ENCODE data around the gene LCORL.
A peak's percentile ranks its signal among the peaks of the same experiment; 100 is the strongest.
"Not testable (repeated sequence)": the region's sequence is repeated elsewhere in the genome, so short reads cannot be mapped to it uniquely, and the experiment has no call there.

The LCORL gene

GRCh38 chr4:18041114-18041513 lies 19.6 kb upstream of the LCORL start:
- H3K4me3 ChIP-seq (ENCODE audit: low read length), result no peak overlapping the region
- H3K4me1 ChIP-seq (ENCODE audit: control insufficient read depth, insufficient read depth, low read length), result no peaks in the 10 kb centered on the region
- H3K9me3 ChIP-seq (ENCODE audit: control insufficient read depth, low read length), result no peaks in the 10 kb centered on the region
- H3K9ac ChIP-seq (ENCODE audit: low read length), result no peak overlapping the region
- H3K27me3 ChIP-seq (ENCODE audit: control insufficient read depth, insufficient read depth, low read length), result no peaks in the 10 kb centered on the region
- no peaks in the 10 kb centered on the region for H3K36me3 ChIP-seq (ENCODE audit: control insufficient read depth, insufficient read depth, low read length)

DNA sequence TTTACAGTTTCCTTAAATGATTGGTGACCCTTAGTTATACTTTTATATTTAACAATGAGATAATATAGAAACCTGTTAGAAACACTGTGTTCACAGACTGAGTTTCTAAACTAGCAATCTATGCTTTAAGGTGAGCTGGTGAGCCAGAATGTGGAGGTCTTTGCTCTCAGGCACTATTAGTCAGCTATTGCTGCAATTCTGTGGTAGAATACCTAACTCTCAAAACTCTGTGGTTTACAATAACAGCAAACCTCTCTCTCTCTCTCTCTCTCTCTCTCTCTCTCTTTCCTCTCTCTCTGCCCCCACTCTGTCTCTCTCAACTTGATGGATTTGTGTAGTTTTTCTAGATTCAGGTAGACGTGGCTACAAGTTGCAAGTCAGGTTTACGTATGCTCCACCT lies 17.6 kb upstream of the LCORL start:
- H3K9ac ChIP-seq (ENCODE audit: low read length), result no peak overlapping the region
- H3K4me3 ChIP-seq (ENCODE audit: low read length), result no peak overlapping the region
- no peaks in the 10 kb centered on the region for H3K27me3 ChIP-seq (ENCODE audit: control insufficient read depth, insufficient read depth, low read length)
- H3K4me1 ChIP-seq (ENCODE audit: control insufficient read depth, insufficient read depth, low read length), result no peaks in the 10 kb centered on the region
- no peaks in the 10 kb centered on the region for H3K36me3 ChIP-seq (ENCODE audit: control insufficient read depth, insufficient read depth, low read length)
- no peaks in the 10 kb centered on the region for H3K9me3 ChIP-seq (ENCODE audit: control insufficient read depth, low read length)

DNA sequence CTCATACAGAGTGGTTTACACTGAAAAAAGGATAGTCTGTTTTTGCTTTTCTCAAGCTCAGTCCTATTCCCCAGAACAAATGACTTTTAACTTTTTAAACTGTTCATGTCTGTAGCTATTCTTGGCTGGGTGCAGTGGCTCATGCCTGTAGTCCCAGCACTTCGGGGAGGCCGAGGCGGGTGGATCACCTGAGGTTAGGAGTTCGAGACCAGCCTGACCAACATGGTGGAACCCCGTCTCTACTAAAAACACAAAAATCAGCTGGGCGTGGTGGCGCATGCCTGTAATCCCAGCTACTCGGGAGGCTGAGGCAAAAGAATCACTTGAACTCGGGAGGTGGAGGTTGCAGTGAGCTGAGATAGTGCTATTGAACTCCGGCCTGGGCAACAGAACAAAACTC lies 14.8 kb upstream of the LCORL start:
- H3K4me3 ChIP-seq (ENCODE audit: low read length); H3K27me3 ChIP-seq (ENCODE audit: control insufficient read depth, insufficient read depth, low read length); H3K4me1 ChIP-seq (ENCODE audit: control insufficient read depth, insufficient read depth, low read length); H3K36me3 ChIP-seq (ENCODE audit: control insufficient read depth, insufficient read depth, low read length); H3K9me3 ChIP-seq (ENCODE audit: control insufficient read depth, low read length); H3K9ac ChIP-seq (ENCODE audit: low read length): not testable (repeated sequence)

- Histone ChIP-seq H3K9me3 (ENCODE audit: control insufficient read depth, low read length) (no peaks in the 10 kb centered on the region), H3K4me3 (ENCODE audit: low read length) (no peak overlapping the region), H3K27me3 (ENCODE audit: control insufficient read depth, insufficient read depth, low read length) (peaks cover 3% of the 10 kb centered on the region), H3K4me1 (ENCODE audit: control insufficient read depth, insufficient read depth, low read length) (no peaks in the 10 kb centered on the region), H3K36me3 (ENCODE audit: control insufficient read depth, insufficient read depth, low read length) (no peaks in the 10 kb centered on the region), H3K9ac (ENCODE audit: low read length) (no peak overlapping the region)
Observed at GRCh38 chr4:18034099-18034498, 12.5 kb upstream of the LCORL start.

- Histone ChIP-seq H3K4me1 (ENCODE audit: control insufficient read depth, insufficient read depth, low read length) (no peaks in the 10 kb centered on the region), H3K27me3 (ENCODE audit: control insufficient read depth, insufficient read depth, low read length) (peaks cover 3% of the 10 kb centered on the region)
Observed at GRCh38 chr4:18033111-18034085, 11.8 kb upstream of the LCORL start.

GRCh38 chr4:18025288-18025687 lies 3.7 kb upstream of the LCORL start:
- Histone ChIP-seq H3K4me1 (ENCODE audit: control insufficient read depth, insufficient read depth, low read length) (peaks cover 3% of the 10 kb centered on the region), H3K27me3 (ENCODE audit: control insufficient read depth, insufficient read depth, low read length) (no peaks in the 10 kb centered on the region), H3K36me3 (ENCODE audit: control insufficient read depth, insufficient read depth, low read length) (no peaks in the 10 kb centered on the region), H3K9ac (ENCODE audit: low read length) (no peak overlapping the region), H3K4me3 (ENCODE audit: low read length) (no peak overlapping the region), H3K9me3 (ENCODE audit: control insufficient read depth, low read length) (no peaks in the 10 kb centered on the region)

More at GRCh38 chr4:18033111-18034085, 11.8 kb upstream of the LCORL start:
- Histone ChIP-seq H3K36me3 (ENCODE audit: control insufficient read depth, insufficient read depth, low read length) (no peaks in the 10 kb centered on the region), H3K9me3 (ENCODE audit: control insufficient read depth, low read length) (no peaks in the 10 kb centered on the region), H3K9ac (ENCODE audit: low read length) (no peak overlapping the region), H3K4me3 (ENCODE audit: low read length) (no peak overlapping the region)

- Histone ChIP-seq H3K4me3 (ENCODE audit: low read length) (peak overlapping the region; percentile 24), H3K9ac (ENCODE audit: low read length) (peak overlapping the region; percentile 24), H3K4me1 (ENCODE audit: control insufficient read depth, insufficient read depth, low read length) (peaks cover 10% of the 10 kb centered on the region), H3K9me3 (ENCODE audit: control insufficient read depth, low read length) (no peaks in the 10 kb centered on the region), H3K27me3 (ENCODE audit: control insufficient read depth, insufficient read depth, low read length) (no peaks in the 10 kb centered on the region), H3K36me3 (ENCODE audit: control insufficient read depth, insufficient read depth, low read length) (no peaks in the 10 kb centered on the region)
Observed at GRCh38 chr4:18022572-18023050, 1.1 kb upstream of the LCORL start.

DNA sequence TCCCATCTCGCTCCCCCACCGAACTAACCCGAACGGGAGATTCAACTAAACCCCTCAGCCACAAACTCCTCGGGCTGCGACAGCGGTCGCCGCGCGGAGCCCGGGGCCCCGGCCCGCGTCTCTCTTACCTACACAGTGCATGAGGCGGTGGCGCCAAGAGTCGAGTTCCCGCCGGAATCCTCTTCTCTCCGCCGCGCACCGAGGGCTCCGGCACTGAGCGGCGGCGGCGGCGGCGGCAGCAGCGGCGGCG lies 160 bp downstream of the LCORL start:
- H3K27me3 ChIP-seq (ENCODE audit: control insufficient read depth, insufficient read depth, low read length), result no peaks in the 10 kb centered on the region
- peak overlapping the region; percentile 24 for H3K9ac ChIP-seq (ENCODE audit: low read length)
- peaks cover 10% of the 10 kb centered on the region for H3K4me1 ChIP-seq (ENCODE audit: control insufficient read depth, insufficient read depth, low read length)
- no peaks in the 10 kb centered on the region for H3K36me3 ChIP-seq (ENCODE audit: control insufficient read depth, insufficient read depth, low read length)
- peak overlapping the region; percentile 24 for H3K4me3 ChIP-seq (ENCODE audit: low read length)
- no peaks in the 10 kb centered on the region for H3K9me3 ChIP-seq (ENCODE audit: control insufficient read depth, low read length)

- Histone ChIP-seq H3K27me3 (ENCODE audit: control insufficient read depth, insufficient read depth, low read length) (no peaks in the 10 kb centered on the region), H3K36me3 (ENCODE audit: control insufficient read depth, insufficient read depth, low read length) (no peaks in the 10 kb centered on the region), H3K4me3 (ENCODE audit: low read length) (peak overlapping the region; percentile 69), H3K9ac (ENCODE audit: low read length) (peak overlapping the region; percentile 24), H3K9me3 (ENCODE audit: control insufficient read depth, low read length) (no peaks in the 10 kb centered on the region), H3K4me1 (ENCODE audit: control insufficient read depth, insufficient read depth, low read length) (peaks cover 10% of the 10 kb centered on the region)
Observed at GRCh38 chr4:18020671-18021469, 685 bp downstream of the LCORL start.

DNA sequence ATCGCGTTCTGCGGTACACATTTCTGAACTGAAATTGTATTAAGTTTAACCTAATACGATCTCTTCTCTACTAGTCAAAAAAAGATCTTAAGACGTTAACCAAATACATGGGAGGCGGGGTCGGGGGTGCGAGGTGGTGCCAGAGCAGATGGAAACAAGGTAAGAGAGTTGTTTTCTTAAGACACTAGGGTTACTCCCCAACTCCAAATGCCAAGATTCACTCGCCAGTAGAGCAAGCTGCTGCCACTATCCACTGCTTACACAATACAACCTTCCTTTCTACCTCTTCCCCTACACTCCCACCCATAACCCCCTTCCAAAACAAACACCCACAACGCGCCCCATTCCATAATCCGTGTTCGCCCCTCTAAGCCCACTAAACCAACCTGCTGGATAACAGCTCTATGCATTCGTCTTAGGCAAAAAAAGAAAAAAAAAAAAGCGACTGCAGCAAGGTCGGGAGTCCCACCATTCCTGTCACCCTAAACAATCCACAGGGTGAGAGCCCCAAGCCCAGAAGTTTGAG lies 1.3 kb downstream of the LCORL start:
- Histone ChIP-seq H3K4me1 (ENCODE audit: control insufficient read depth, insufficient read depth, low read length) (peaks cover 10% of the 10 kb centered on the region), H3K4me3 (ENCODE audit: low read length) (peak overlapping the region; percentile 69), H3K9ac (ENCODE audit: low read length) (peak overlapping the region; percentile 24), H3K36me3 (ENCODE audit: control insufficient read depth, insufficient read depth, low read length) (no peaks in the 10 kb centered on the region), H3K9me3 (ENCODE audit: control insufficient read depth, low read length) (no peaks in the 10 kb centered on the region), H3K27me3 (ENCODE audit: control insufficient read depth, insufficient read depth, low read length) (no peaks in the 10 kb centered on the region)

GRCh38 chr4:18014269-18014668 lies 7.3 kb downstream of the LCORL start:
- Histone ChIP-seq H3K36me3 (ENCODE audit: control insufficient read depth, insufficient read depth, low read length) (no peaks in the 10 kb centered on the region), H3K9me3 (ENCODE audit: control insufficient read depth, low read length) (no peaks in the 10 kb centered on the region), H3K4me3 (ENCODE audit: low read length) (no peak overlapping the region)

More at GRCh38 chr4:18014269-18014668, 7.3 kb downstream of the LCORL start:
- no peaks in the 10 kb centered on the region for H3K27me3 ChIP-seq (ENCODE audit: control insufficient read depth, insufficient read depth, low read length)
- H3K4me1 ChIP-seq (ENCODE audit: control insufficient read depth, insufficient read depth, low read length), result peaks cover 7% of the 10 kb centered on the region
- H3K9ac ChIP-seq (ENCODE audit: low read length), result no peak overlapping the region
